ENCODE results near the gene DAGLA. TPM values are rescaled to one million over a fixed set of nuclear protein-coding genes. Genes with fewer than 3 reads are reported as not detected.

Gene DAGLA
- total and polyA plus RNA-seq, 2 of the 13 experiments (the other 11 are each of a cell fraction or from before 2014, with no cell fraction given) = 2.6 to 3.9 TPM

GRCh38 chr11:61749591-61750217 is 69.5 kb downstream of the DAGLA start (continued):
- peak; percentile 70 for TF ChIP-seq PATZ1 (CRISPR knock-in tag; IDR thresholded peaks at IDR 0.05)
- no peak for TF ChIP-seq ZNF878 (CRISPR knock-in tag; IDR thresholded peaks at IDR 0.05)
- peak; percentile 61 for TF ChIP-seq BCL6 (CRISPR knock-in tag; IDR thresholded peaks at IDR 0.05)
- TF ChIP-seq SOX13 (IDR thresholded peaks at IDR 0.05) = no peak
- TF ChIP-seq SOX13 (CRISPR knock-in tag; conservative IDR thresholded peaks at IDR 0.05 in 1 of 2, IDR thresholded peaks at IDR 0.05 in 1 of 2) = peak in 1 of 2 experiments; percentile 55; a peak in 2 of 4 replicates
- no peak for TF ChIP-seq FOXA1 (IDR thresholded peaks at IDR 0.05)
- TF ChIP-seq FOXA1 (CRISPR knock-in tag; IDR thresholded peaks at IDR 0.05) = 0 out of 2 replicates have a peak, but pooled peaks have one; percentile 7
- TF ChIP-seq NR2F6 (IDR thresholded peaks at IDR 0.05) = peak; percentile 25; the same call in 1 of the 2 replicates
- 0 out of 2 replicates have a peak, but pooled peaks have one; percentile 34 for TF ChIP-seq NR2F6 (CRISPR knock-in tag; IDR thresholded peaks at IDR 0.05)
- TF ChIP-seq YY1 (IDR thresholded peaks at IDR 0.05; ENCODE audit: insufficient read depth, insufficient replicate concordance, low read depth, low read length) = no peak
- no peak for TF ChIP-seq ATF7 (IDR thresholded peaks at IDR 0.05)
- TF ChIP-seq ATF7 (CRISPR knock-in tag; IDR thresholded peaks at IDR 0.05) = no peak
- TF ChIP-seq KDM3A (CRISPR knock-in tag; IDR thresholded peaks at IDR 0.05; ENCODE audit: low read depth) = peak; percentile 11; the same call in 1 of the 2 replicates
- peak; percentile 22; the same call in 1 of the 2 replicates for TF ChIP-seq NCOR1 (IDR thresholded peaks at IDR 0.05; ENCODE audit: borderline replicate concordance, low read length)
- no peak for TF ChIP-seq HMGXB4 (CRISPR knock-in tag; IDR thresholded peaks at IDR 0.05; ENCODE audit: borderline replicate concordance in 1 of 2, low read depth in 1 of 2)
- TF ChIP-seq SOX6 (IDR thresholded peaks at IDR 0.05) = no peak
- TF ChIP-seq SOX6 (CRISPR knock-in tag; IDR thresholded peaks at IDR 0.05) = peak; percentile 71
- 0 out of 2 replicates have a peak, but pooled peaks have one; percentile 49 for TF ChIP-seq KLF13 (CRISPR knock-in tag; IDR thresholded peaks at IDR 0.05)
- TF ChIP-seq ZNF12 (CRISPR knock-in tag; IDR thresholded peaks at IDR 0.05) = no peak
